IMR-90 (cell line): ENCODE results near the gene SIGLEC6. TPM values are rescaled to one million over a fixed set of nuclear protein-coding genes. Genes with fewer than 3 reads are reported as not detected.

Experiments
- ATAC-seq: fragments of 200-7000 bp; cut with Tn5 transposase; 2 replicates; pipeline ENCODE4 v1.9.1; 2020; ENCODE audit warnings: low read depth, mild to moderate bottlenecking, moderate library complexity
- BruUV-seq: library from RNA; stranded (reverse); fragments of 400-500 nt; replicated peaks from 2 replicates; lab custom pipeline; 2021; lab: Mats Ljungman, UMichigan
- CTCF ChIA-PET: fragments of 300-600 bp; formaldehyde crosslinking; extraction: SDS; loops from one replicate; lab custom pipeline; 2021; ENCODE audit warnings: antibody characterized with exemption; lab: Yijun Ruan, JAX
- POLR2A ChIA-PET: fragments of 300-600 bp; sonication (Branson Sonifier 250); formaldehyde crosslinking; loops from one replicate; lab custom pipeline; 2022; ENCODE audit warnings: antibody characterized with exemption; ENCODE audit not compliant: unreplicated experiment; lab: Charles Lee
- DNase-seq: peaks from one replicate; pipeline ENCODE4 v3.0.0; 2013
- H2AFZ ChIP-seq: replicated peaks from 2 replicates; pipeline ENCODE3; 2013; ENCODE audit warnings: low read length, mild to moderate bottlenecking; ENCODE audit not compliant: poor library complexity
- H2AK5ac ChIP-seq: 2 replicates; pipeline ENCODE4 v1.6.1; 2013; ENCODE audit warnings: low read depth, low read length, inconsistent platforms
- H2AK9ac ChIP-seq: replicated peaks from 2 replicates; pipeline ENCODE3; 2013; ENCODE audit warnings: mild to moderate bottlenecking, low read depth, low read length, moderate library complexity; ENCODE audit not compliant: poor library complexity
- H2BK120ac ChIP-seq: 2 replicates; pipeline ENCODE4 v1.6.1; 2013; ENCODE audit warnings: low read depth, low read length, inconsistent platforms
- H2BK15ac ChIP-seq: 3 replicates; pipeline ENCODE4 v1.6.1; 2013; ENCODE audit warnings: low read depth, low read length, inconsistent platforms
- H2BK20ac ChIP-seq: 2 replicates; pipeline ENCODE4 v1.6.1; 2013; ENCODE audit warnings: low read depth, mild to moderate bottlenecking, inconsistent platforms, low read length, moderate library complexity
- H2BK5ac ChIP-seq: 2 replicates; pipeline ENCODE4 v1.6.1; 2013; ENCODE audit warnings: mild to moderate bottlenecking, low read depth, low read length, inconsistent platforms; ENCODE audit not compliant: poor library complexity, severe bottlenecking
- H3K14ac ChIP-seq: replicated peaks from 2 replicates; pipeline ENCODE4 v1.6.1; 2013; ENCODE audit warnings: low read depth, low read length, inconsistent platforms
- H3K18ac ChIP-seq: 2 replicates; pipeline ENCODE4 v1.6.1; 2013; ENCODE audit warnings: low read depth, low read length, control low read depth
- H3K23ac ChIP-seq: 2 replicates; pipeline ENCODE4 v1.6.1; 2013; ENCODE audit warnings: low read depth, low read length, inconsistent platforms
- H3K27ac ChIP-seq: 2 replicates; pipeline ENCODE4 v1.5.1; 2013; ENCODE audit warnings: mild to moderate bottlenecking, control low read depth, low read length; ENCODE audit not compliant: insufficient read depth
- H3K27me3 ChIP-seq: 2 replicates; pipeline ENCODE4 v1.6.1; 2013; ENCODE audit warnings: low read length; ENCODE audit not compliant: control insufficient read depth, insufficient read depth
- H3K36me3 ChIP-seq: 2 replicates; pipeline ENCODE4 v1.6.1; 2013; ENCODE audit warnings: low read length, mixed read lengths; ENCODE audit not compliant: control insufficient read depth, insufficient read depth
- H3K4ac ChIP-seq: 2 replicates; pipeline ENCODE4 v1.6.1; 2013; ENCODE audit warnings: low read depth, low read length, inconsistent platforms
- H3K4me1 ChIP-seq: 2 replicates; pipeline ENCODE4 v1.6.1; 2013; ENCODE audit warnings: low read length, mixed read lengths; ENCODE audit not compliant: control insufficient read depth, insufficient read depth
- H3K4me2 ChIP-seq: 2 replicates; pipeline ENCODE4 v1.6.1; 2013; ENCODE audit warnings: low read depth, mild to moderate bottlenecking, control low read depth, low read length, moderate library complexity
- H3K4me3 ChIP-seq: 2 replicates; pipeline ENCODE4 v1.5.1; 2013; ENCODE audit warnings: low read depth, mild to moderate bottlenecking, control low read depth, low read length, moderate library complexity; ENCODE audit not compliant: insufficient read depth
- H3K56ac ChIP-seq: 2 replicates; pipeline ENCODE4 v1.6.1; 2013; ENCODE audit warnings: low read length, inconsistent platforms; ENCODE audit not compliant: insufficient read depth; ENCODE audit errors: extremely low read depth
- H3K79me1 ChIP-seq, 2 experiments: 2 replicates each; pipeline ENCODE4 v1.6.1; 2013; ENCODE audit warnings: low read length in 2 of 2, inconsistent platforms in 1 of 2, low read depth in 1 of 2
- H3K9ac ChIP-seq: 2 replicates; pipeline ENCODE4 v1.6.1; 2013; ENCODE audit warnings: low read depth, low read length, control low read depth
- H3K9me1 ChIP-seq: 2 replicates; pipeline ENCODE4 v1.6.1; 2013; ENCODE audit warnings: low read length, inconsistent platforms; ENCODE audit not compliant: insufficient read depth
- H3K9me3 ChIP-seq: 2 replicates; pipeline ENCODE4 v1.6.1; 2013; ENCODE audit warnings: low read length; ENCODE audit not compliant: control insufficient read depth, insufficient read depth
- H4K20me1 ChIP-seq: 2 replicates; pipeline ENCODE4 v1.6.1; 2013; ENCODE audit warnings: low read length, inconsistent platforms; ENCODE audit not compliant: insufficient read depth
- H4K5ac ChIP-seq: 2 replicates; pipeline ENCODE4 v1.6.1; 2013; ENCODE audit warnings: mild to moderate bottlenecking, low read depth, low read length, control low read depth
- H4K8ac ChIP-seq, 2 experiments: 2 replicates each; pipeline ENCODE4 v1.6.1; 2013; ENCODE audit warnings: low read depth in 2 of 2, low read length in 2 of 2, control low read depth in 1 of 2, inconsistent platforms in 1 of 2
- H4K91ac ChIP-seq: 2 replicates; pipeline ENCODE4 v1.6.1; 2013; ENCODE audit warnings: low read depth, low read length, inconsistent platforms; ENCODE audit not compliant: insufficient read depth
- BHLHE40 ChIP-seq: fragments of 150-350 bp; IDR thresholded peaks from 2 replicates; pipeline ENCODE4 v1.6.1; 2016; ENCODE audit warnings: mild to moderate bottlenecking, low read depth, low read length
- CEBPB ChIP-seq: IDR thresholded peaks from 2 replicates; pipeline ENCODE4 v1.6.1; 2012; ENCODE audit warnings: low read depth, low read length, improper control_type of control experiment
- CHD1 ChIP-seq: IDR thresholded peaks from 2 replicates; pipeline ENCODE4 v1.6.1; 2012; ENCODE audit warnings: low read depth, low read length, improper control_type of control experiment
- CTCF ChIP-seq: conservative IDR thresholded peaks from 2 replicates; pipeline ENCODE4 v1.5.1; 2012; ENCODE audit warnings: mild to moderate bottlenecking, low read depth, low read length, improper control_type of control experiment
- ELK1 ChIP-seq: fragments of 150-350 bp; IDR thresholded peaks from 2 replicates; pipeline ENCODE4 v1.6.1; 2016; ENCODE audit warnings: low read depth, mild to moderate bottlenecking, low read length, moderate library complexity, borderline replicate concordance
- FOS ChIP-seq: fragments of 150-350 bp; IDR thresholded peaks from 2 replicates; pipeline ENCODE4 v1.6.1; 2016; ENCODE audit warnings: low read depth, low read length
- MAFK ChIP-seq: IDR thresholded peaks from 2 replicates; pipeline ENCODE4 v1.6.1; 2012; ENCODE audit warnings: low read depth, low read length, improper control_type of control experiment
- MAZ ChIP-seq: IDR thresholded peaks from 2 replicates; pipeline ENCODE4 v1.6.1; 2012; ENCODE audit warnings: low read depth, mild to moderate bottlenecking, low read length, improper control_type of control experiment, moderate library complexity, borderline replicate concordance
- MXI1 ChIP-seq: IDR thresholded peaks from 2 replicates; pipeline ENCODE4 v1.6.1; 2012; ENCODE audit warnings: low read depth, mild to moderate bottlenecking, low read length, moderate library complexity, borderline replicate concordance
- NFE2L2 ChIP-seq: fragments of 150-350 bp; IDR thresholded peaks from 2 replicates; pipeline ENCODE4 v1.6.1; 2016; ENCODE audit warnings: low read depth, mild to moderate bottlenecking, low read length
- POLR2A ChIP-seq: IDR thresholded peaks from 2 replicates; pipeline ENCODE4 v1.6.1; 2012; ENCODE audit warnings: mild to moderate bottlenecking, low read depth, low read length
- RAD21 ChIP-seq: IDR thresholded peaks from 2 replicates; pipeline ENCODE4 v1.6.1; 2012; ENCODE audit warnings: low read length, improper control_type of control experiment
- RCOR1 ChIP-seq: IDR thresholded peaks from 2 replicates; pipeline ENCODE4 v1.6.1; 2012; ENCODE audit warnings: mild to moderate bottlenecking, low read length, improper control_type of control experiment; ENCODE audit not compliant: insufficient replicate concordance
- RFX5 ChIP-seq: IDR thresholded peaks from 2 replicates; pipeline ENCODE4 v1.8.0; 2012; ENCODE audit warnings: low read depth, mild to moderate bottlenecking, low read length, moderate library complexity
- SMC3 ChIP-seq: fragments of 150-350 bp; IDR thresholded peaks from 2 replicates; pipeline ENCODE4 v1.6.1; 2016; ENCODE audit warnings: low read depth, mild to moderate bottlenecking, antibody characterized with exemption, low read length, moderate library complexity
- USF2 ChIP-seq: fragments of 150-350 bp; IDR thresholded peaks from 2 replicates; pipeline ENCODE4 v1.6.1; 2017; ENCODE audit warnings: mild to moderate bottlenecking, antibody characterized with exemption, low read length, low read depth
- WGBS, 2 experiments: methylation state at CpG; one replicate each; pipeline versions ENCODE4 v1.1.5 to v1.1.7; 2013; ENCODE audit warnings: missing lambda C conversion rate in 2 of 2; ENCODE audit not compliant: insufficient read length in 1 of 2; ENCODE audit errors: extremely low coverage in 2 of 2; 5-methylcytosine and 5-hydroxymethylcytosine counted together
- dilution Hi-C: fragments of 300-500 bp; cut with HindIII; formaldehyde crosslinking; loops from one replicate; pipeline ENCODE4 v1.14.3; 2018; ENCODE audit warnings: low sequenced_read_pairs; ENCODE audit not compliant: unreplicated experiment
- in situ Hi-C: fragments of 300-500 bp; cut with MboI; formaldehyde crosslinking; loops from 3 replicates; pipeline ENCODE4 v1.14.3; 2019; ENCODE audit warnings: low sequenced_read_pairs, inconsistent platforms, mixed read lengths
- intact Hi-C: fragments of 100-400 bp; cut with micrococcal nuclease; formaldehyde crosslinking; loops from 2 replicates; pipeline ENCODE4 v1.10.0; 2022
- polyA plus RNA-seq, 3 experiments: library from polyadenylated mRNA; depleted of rRNA; stranded (reverse); fragments of >200 nt; gene quantifications; 2 replicates each; pipeline ENCODE4 v1.2.3, GENCODE V29; 2012; ENCODE audit warnings: low replicate concordance in 1 of 3
- total RNA-seq: library from RNA; depleted of rRNA; stranded (reverse); fragments of >200 nt; gene quantifications from 2 replicates; pipeline ENCODE4 v1.2.3, GENCODE V29; 2012

The SIGLEC6 gene
- total and polyA plus RNA-seq, 2 of the 4 experiments (the other 2 are of a cell fraction) = not detected

DNA sequence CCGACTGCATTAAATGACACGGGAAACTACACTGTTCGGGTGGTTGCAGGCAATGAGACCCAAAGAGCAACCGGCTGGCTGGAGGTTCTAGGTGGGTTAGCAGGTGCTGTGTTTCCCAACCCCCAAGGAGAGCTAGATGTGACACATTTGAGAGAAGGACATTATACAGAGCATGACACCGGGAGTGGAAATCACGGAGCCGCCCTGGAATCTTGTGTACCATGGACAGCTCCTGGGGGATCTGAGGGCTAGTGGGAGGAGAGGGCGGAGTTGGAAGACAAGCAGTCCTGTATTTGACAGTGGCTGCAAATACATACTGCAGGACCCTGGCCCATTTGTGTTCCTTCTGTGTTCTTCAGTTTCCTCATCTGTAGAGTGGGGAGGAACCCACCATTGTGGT is 50.9 kb downstream of the SIGLEC6 start:
- no peak for ATAC-seq
- in situ Hi-C loops = no loop called here
- dilution Hi-C loops = no loop called here
- Histone ChIP-seq H3K4ac (no peak overlapping the region), H3K14ac (no peak overlapping the region), H2BK15ac (no peak overlapping the region), H2BK20ac (no peak overlapping the region), H4K91ac (no peak overlapping the region), H3K36me3 (no peaks in the 10 kb centered on the region), H2AFZ (no peak overlapping the region), H3K4me1 (no peaks in the 10 kb centered on the region), H2BK5ac (no peak overlapping the region), H3K23ac (no peak overlapping the region), H4K20me1 (no peaks in the 10 kb centered on the region), H3K18ac (no peak overlapping the region), H3K9ac (no peak overlapping the region), H2AK9ac (no peak overlapping the region), H3K79me1 (no peaks in the 10 kb centered on the region), H4K5ac (no peak overlapping the region), H3K56ac (no peak overlapping the region), H2BK120ac (no peak overlapping the region), H3K4me3 (no peak overlapping the region), H3K4me2 (no peak overlapping the region), H3K27ac (no peak overlapping the region), H2AK5ac (no peak overlapping the region), H3K9me3 (peaks cover 18% of the 10 kb centered on the region), H3K27me3 (no peaks in the 10 kb centered on the region), H3K9me1 (no peaks in the 10 kb centered on the region), H4K8ac (no peak overlapping the region)
- DNase-seq = no peak
- no peak for TF ChIP-seq RFX5
- TF ChIP-seq SMC3 = no peak
- no peak for TF ChIP-seq FOS
- TF ChIP-seq CHD1 = no peak
- no peak for TF ChIP-seq MAZ
- TF ChIP-seq MXI1 = no peak
- TF ChIP-seq MAFK = no peak
- no peak for TF ChIP-seq ELK1
- no peak for TF ChIP-seq POLR2A
- TF ChIP-seq NFE2L2 = no peak
- no peak for TF ChIP-seq CTCF
- TF ChIP-seq BHLHE40 = no peak
- no peak for TF ChIP-seq RAD21
- TF ChIP-seq USF2 = no peak
- no peak for TF ChIP-seq RCOR1
- TF ChIP-seq CEBPB = no peak
- intact Hi-C loops = no loop called here
- BruUV-seq = no TSS peak
- POLR2A ChIA-PET = no interaction called here
- CTCF ChIA-PET = no interaction called here
- 22% methylated on average over 3 of the region's 8 CpGs; no CpG with 5 or more reads in 1 of the 2 experiments for WGBS, 2 experiments
